Smooth muscle cell (in vitro differentiated cells): ENCODE measurements around the gene ALDH1L1. TPM values are rescaled to one million over a fixed set of nuclear protein-coding genes. Genes with fewer than 3 reads are reported as not detected.

Experiments used
- DNase-seq: peaks from one replicate; lab custom pipeline; 2025; ENCODE audit not compliant: unreplicated experiment; lab: John Stamatoyannopoulos, UW
- H2AFZ ChIP-seq: fragments of 200-600 bp; sonication (generic); 2 replicates; pipeline ENCODE4 v1.6.0; 2016; ENCODE audit warnings: antibody characterized with exemption, low read depth, mild to moderate bottlenecking
- H3F3A ChIP-seq: fragments of 200-600 bp; sonication (generic); 2 replicates; pipeline ENCODE4 v1.6.0; 2017; ENCODE audit warnings: antibody characterized with exemption, low read depth
- H3K27ac ChIP-seq: fragments of 200-600 bp; sonication (generic); 2 replicates; pipeline ENCODE4 v1.5.1; 2016; ENCODE audit warnings: low read depth, mild to moderate bottlenecking
- H3K27me3 ChIP-seq: fragments of 200-600 bp; sonication (generic); 2 replicates; pipeline ENCODE4 v1.6.1; 2016; ENCODE audit warnings: low read depth, mild to moderate bottlenecking
- H3K36me3 ChIP-seq: fragments of 200-600 bp; sonication (generic); 2 replicates; pipeline ENCODE4 v1.5.1; 2016; ENCODE audit warnings: low read depth
- H3K4me1 ChIP-seq: fragments of 200-600 bp; sonication (generic); 2 replicates; pipeline ENCODE4 v1.5.1; 2016; ENCODE audit warnings: low read depth
- H3K4me2 ChIP-seq: fragments of 200-600 bp; sonication (generic); 2 replicates; pipeline ENCODE4 v1.6.0; 2016; ENCODE audit warnings: mild to moderate bottlenecking
- H3K4me3 ChIP-seq: fragments of 200-600 bp; sonication (generic); 2 replicates; pipeline ENCODE4 v1.5.1; 2016; ENCODE audit warnings: mild to moderate bottlenecking
- H3K79me2 ChIP-seq: fragments of 200-600 bp; sonication (generic); 2 replicates; pipeline ENCODE4 v1.6.0; 2016; ENCODE audit warnings: low read depth, mild to moderate bottlenecking
- H3K9ac ChIP-seq: fragments of 200-600 bp; sonication (generic); 2 replicates; pipeline ENCODE4 v1.6.0; 2016; ENCODE audit warnings: low read depth
- H3K9me3 ChIP-seq: fragments of 200-600 bp; sonication (generic); replicated peaks from 2 replicates; pipeline ENCODE4 v1.5.1; 2016; ENCODE audit warnings: low read depth
- H4K20me1 ChIP-seq: fragments of 200-600 bp; sonication (generic); 2 replicates; pipeline ENCODE4 v1.6.0; 2016; ENCODE audit warnings: low read depth
- CTCF ChIP-seq: fragments of 200-600 bp; sonication (generic); IDR thresholded peaks from 2 replicates; pipeline ENCODE4 v1.5.1; 2017; ENCODE audit warnings: borderline replicate concordance, mild to moderate bottlenecking, antibody characterized with exemption; ENCODE audit not compliant: insufficient read depth, poor library complexity, severe bottlenecking
- WGBS: methylation state at CpG from one replicate; pipeline ENCODE4 v1.1.7; 2016; ENCODE audit warnings: low lambda C conversion rate; 5-methylcytosine and 5-hydroxymethylcytosine counted together
- polyA plus RNA-seq: library from polyadenylated mRNA; unstranded; fragments of >200 nt; fragmentation: Nextera tagmentation; extraction: Ambion mirVana; gene quantifications from 2 replicates; pipeline ENCODE4 v1.2.1, GENCODE V29; 2016
- total RNA-seq: library from RNA; depleted of rRNA; stranded (reverse); fragments of >200 nt; gene quantifications from 2 replicates; pipeline ENCODE4 v1.2.3, GENCODE V29; 2014

Gene ALDH1L1
- total and polyA plus RNA-seq, 2 experiments from 2014 or later = 0.48 TPM; not detected in 1

GRCh38 chr3:126103121-126104027, 77.0 kb downstream of the ALDH1L1 start:
- Histone ChIP-seq H3K4me2 (no peak overlapping the region), H3F3A (peaks cover 5% of the 10 kb centered on the region), H3K4me1 (no peaks in the 10 kb centered on the region), H3K36me3 (no peaks in the 10 kb centered on the region), H3K27ac (no peak overlapping the region), H4K20me1 (no peaks in the 10 kb centered on the region), H3K9me3 (no peaks in the 10 kb centered on the region), H3K79me2 (no peaks in the 10 kb centered on the region), H3K27me3 (no peaks in the 10 kb centered on the region), H2AFZ (no peak overlapping the region), H3K4me3 (no peak overlapping the region), H3K9ac (no peak overlapping the region)
- no peak for DNase-seq
- TF ChIP-seq CTCF = no peak
- 81% methylated on average over 22 of the region's 22 CpGs for WGBS

- Histone ChIP-seq H3K9me3 (no peaks in the 10 kb centered on the region), H3K36me3 (no peaks in the 10 kb centered on the region), H3K27ac (no peak overlapping the region), H3K27me3 (no peaks in the 10 kb centered on the region), H3K4me3 (no peak overlapping the region), H3F3A (peaks cover 5% of the 10 kb centered on the region), H3K9ac (no peak overlapping the region), H4K20me1 (no peaks in the 10 kb centered on the region), H3K4me1 (no peaks in the 10 kb centered on the region), H3K4me2 (no peak overlapping the region), H2AFZ (no peak overlapping the region), H3K79me2 (no peaks in the 10 kb centered on the region)
- DNase-seq = no peak
- 79% methylated on average over 5 of the region's 5 CpGs for WGBS
- TF ChIP-seq CTCF = no peak
Observed at GRCh38 chr3:126102530-126102951, 77.8 kb downstream of the ALDH1L1 start.

GRCh38 chr3:126102011-126102410, 78.4 kb downstream of the ALDH1L1 start:
- Histone ChIP-seq H3K27ac (no peak overlapping the region), H3K9me3 (no peaks in the 10 kb centered on the region), H3K36me3 (no peaks in the 10 kb centered on the region), H4K20me1 (no peaks in the 10 kb centered on the region), H3K27me3 (no peaks in the 10 kb centered on the region), H3K4me2 (no peak overlapping the region), H2AFZ (no peak overlapping the region), H3K9ac (no peak overlapping the region), H3F3A (peaks cover 5% of the 10 kb centered on the region), H3K79me2 (no peaks in the 10 kb centered on the region), H3K4me1 (no peaks in the 10 kb centered on the region), H3K4me3 (no peak overlapping the region)
- TF ChIP-seq CTCF = no peak
- DNase-seq = no peak
- WGBS = 87% methylated on average over 8 of the region's 8 CpGs
